ENCODE results near the gene UBE2A. TPM values are rescaled to one million over a fixed set of nuclear protein-coding genes. Genes with fewer than 3 reads are reported as not detected.

UBE2A gene
- polyA plus RNA-seq, 4 donors, result 86.4 to 107 (median 94.5) TPM

- peak; percentile 79 to 84 (median 82) for DNase-seq (ENCODE audit: low read depth in 4 of 4, low spot score in 3 of 4)
Measured at GRCh38 chrX:119606280-119607017, 32.1 kb downstream of the UBE2A start, which contains the start of gene NKRF. Gene NKRF, minus strand, starts transcription at chrX:119606424.

GRCh38 chrX:119607018-119607389 lies 32.6 kb downstream of the UBE2A start:
- DNase-seq (ENCODE audit: low read depth in 4 of 4, low spot score in 3 of 4), result no peak

GRCh38 chrX:119614776-119615175 lies 40.4 kb downstream of the UBE2A start:
- no peak for DNase-seq (ENCODE audit: low read depth in 4 of 4, low spot score in 3 of 4)

GRCh38 chrX:119617517-119618164 lies 43.3 kb downstream of the UBE2A start:
- DNase-seq (ENCODE audit: low read depth in 4 of 4, low spot score in 3 of 4), result peak in 1 of 4 donors; percentile 31

- DNase-seq (ENCODE audit: low read depth in 4 of 4, low spot score in 3 of 4), result no peak
Measured at GRCh38 chrX:119618439-119618838, 44.1 kb downstream of the UBE2A start.

- peak in 3 of 4 donors; percentile 64 to 75 (median 70) for DNase-seq (ENCODE audit: low read depth in 4 of 4, low spot score in 3 of 4)
Measured at GRCh38 chrX:119622356-119623232, 48.2 kb downstream of the UBE2A start.

GRCh38 chrX:119624417-119624816 lies 50.1 kb downstream of the UBE2A start:
- DNase-seq (ENCODE audit: low read depth in 4 of 4, low spot score in 3 of 4), result no peak

- no peak for DNase-seq (ENCODE audit: low read depth in 4 of 4, low spot score in 3 of 4)
Measured at GRCh38 chrX:119624951-119625668, 50.7 kb downstream of the UBE2A start.

GRCh38 chrX:119625843-119626242 lies 51.5 kb downstream of the UBE2A start:
- no peak for DNase-seq (ENCODE audit: low read depth in 4 of 4, low spot score in 3 of 4)

Other genes starting within 250 kb of the UBE2A start
- 1 to 10 TPM; 3.2 to 9.4 (median 4.5) TPM for gene SLC25A43, start 175.2 kb upstream of the UBE2A start, polyA plus RNA-seq (ENCODE audit: insufficient read length in 4 of 4)
- gene SLC25A5, start 106.1 kb upstream of the UBE2A start, polyA plus RNA-seq (ENCODE audit: insufficient read length in 4 of 4), result 100 to 1,000 TPM; 347 to 371 (median 363) TPM
- gene STEEP1, start 9.2 kb upstream of the UBE2A start, polyA plus RNA-seq (ENCODE audit: insufficient read length in 4 of 4), result 10 to 100 TPM; 29.4 to 33.8 (median 30.4) TPM
- gene NKRF, start 31.9 kb downstream of the UBE2A start, polyA plus RNA-seq (ENCODE audit: insufficient read length in 4 of 4), result 10 to 100 TPM; 14.4 to 18.8 (median 16.5) TPM
- gene SEPTIN6, start 118.6 kb downstream of the UBE2A start, polyA plus RNA-seq (ENCODE audit: insufficient read length in 4 of 4), result 10 to 100 TPM; 55.7 to 63.4 (median 60.2) TPM
- gene SOWAHD, start 184.0 kb downstream of the UBE2A start, polyA plus RNA-seq (ENCODE audit: insufficient read length in 4 of 4), result under 1 TPM; 0.50 to 0.83 (median 0.68) TPM
- gene RPL39, start 217.1 kb downstream of the UBE2A start, polyA plus RNA-seq (ENCODE audit: insufficient read length in 4 of 4), result 1,000 to 10,000 TPM; 2,191 to 2,412 (median 2,308) TPM

All from right renal pelvis (tissue), 4 donors.